B cell (primary cell): Measurements from ENCODE around the gene ITGB2. TPM values are rescaled to one million over a fixed set of nuclear protein-coding genes. Genes with fewer than 3 reads are reported as not detected.

ENCODE experiments used
- ATAC-seq: fragments of 200-7000 bp; cut with Tn5 transposase; one replicate; pipeline ENCODE4 v1.10.0; 2021; ENCODE audit warnings: low read depth, mild to moderate bottlenecking, moderate number of reproducible peaks, moderate library complexity
- CTCF ChIA-PET: fragments of 350-600 bp; sonication (Branson Sonifier 250); formaldehyde crosslinking; loops from one replicate; lab custom pipeline; 2021; ENCODE audit warnings: antibody characterized with exemption, inconsistent platforms; lab: Charles Lee
- POLR2A ChIA-PET: fragments of 350-600 bp; sonication (Branson Sonifier 250); formaldehyde crosslinking; loops from one replicate; lab custom pipeline; 2021; ENCODE audit warnings: antibody characterized with exemption; lab: Charles Lee
- DNase-seq: peaks from one replicate; pipeline ENCODE4 v3.0.0; 2013
- H2AFZ ChIP-seq: 2 replicates; pipeline ENCODE4 v1.6.1; 2012; ENCODE audit warnings: mild to moderate bottlenecking, low read depth, low read length; ENCODE audit not compliant: insufficient read depth, poor library complexity, severe bottlenecking
- H3K27ac ChIP-seq, 2 donors: 1 replicate in 1 of 2; 2 replicates in 1 of 2; pipeline ENCODE4 v1.5.1; 2012 to 2013; ENCODE audit warnings: low read length in 2 of 2, mild to moderate bottlenecking in 2 of 2, moderate library complexity in 1 of 2
- H3K27me3 ChIP-seq, 4 experiments: fragments of 200-600 bp in 1 of 4; sonication (generic) in 1 of 4; replicated peaks in 1 of 4; 1 replicate in 2 of 4; 2 replicates in 2 of 4; pipeline versions ENCODE4 v1.6.1 to v1.7.0; 2013 to 2016; ENCODE audit warnings: low read length in 3 of 4, mild to moderate bottlenecking in 2 of 4, mixed read lengths in 1 of 4, moderate library complexity in 1 of 4; ENCODE audit not compliant: insufficient read depth in 4 of 4, control insufficient read depth in 3 of 4; ENCODE audit errors: control extremely low read depth in 1 of 4
- H3K36me3 ChIP-seq, 2 experiments: replicated peaks in 1 of 2; 1 replicate in 1 of 2; 2 replicates in 1 of 2; pipeline versions ENCODE4 v1.6.1 to v1.7.1; 2013; ENCODE audit warnings: low read length in 1 of 2; ENCODE audit not compliant: insufficient read depth in 2 of 2, control insufficient read depth in 1 of 2; ENCODE audit errors: control extremely low read depth in 1 of 2, extremely low read depth in 1 of 2
- H3K4me1 ChIP-seq, 2 donors: fragments of 200-600 bp in 1 of 2; sonication (generic) in 1 of 2; 1 replicate in 1 of 2; 2 replicates in 1 of 2; pipeline versions ENCODE4 v1.5.1 to v1.6.1; 2013 to 2017; ENCODE audit warnings: low read length in 2 of 2; ENCODE audit not compliant: control insufficient read depth in 2 of 2, insufficient read depth in 2 of 2
- H3K4me2 ChIP-seq: replicated peaks from 2 replicates; pipeline ENCODE3; 2012; ENCODE audit warnings: mild to moderate bottlenecking, low read depth, low read length; ENCODE audit not compliant: poor library complexity, severe bottlenecking
- H3K4me3 ChIP-seq, 5 experiments: fragments of 200-600 bp in 1 of 5; sonication (generic) in 1 of 5; 1 replicate in 3 of 5; 2 replicates in 2 of 5; pipeline versions ENCODE4 v1.5.1 to v1.7.0; 2011 to 2016; ENCODE audit warnings: low read length in 4 of 5, mild to moderate bottlenecking in 4 of 5, low read depth in 2 of 5, control low read depth in 1 of 5, moderate library complexity in 1 of 5; ENCODE audit not compliant: insufficient read depth in 1 of 5; ENCODE audit errors: control extremely low read depth in 1 of 5, extremely low read depth in 1 of 5
- H3K79me2 ChIP-seq: fragments of 200-600 bp; sonication (generic); one replicate; pipeline ENCODE4 v1.6.0; 2016; ENCODE audit warnings: low read length; ENCODE audit not compliant: control insufficient read depth, insufficient read depth
- H3K9ac ChIP-seq: fragments of 200-600 bp; sonication (generic); 2 replicates; pipeline ENCODE4 v1.6.1; 2017; ENCODE audit warnings: mild to moderate bottlenecking, low read length, moderate library complexity
- H3K9me3 ChIP-seq, 3 donors: one replicate each; pipeline versions ENCODE4 v1.6.1 to v1.7.1; 2013; ENCODE audit warnings: low read length in 2 of 3; ENCODE audit not compliant: control insufficient read depth in 2 of 3, insufficient read depth in 1 of 3; ENCODE audit errors: control extremely low read depth in 1 of 3
- H4K20me1 ChIP-seq: 2 replicates; pipeline ENCODE4 v1.6.0; 2012; ENCODE audit warnings: mild to moderate bottlenecking, low read length; ENCODE audit not compliant: insufficient read depth, control insufficient read depth, poor library complexity, severe bottlenecking
- H3K27ac Mint-ChIP-seq: one replicate; pipeline ENCODE4 v1.8.0; 2021; ENCODE audit warnings: mixed read lengths
- H3K27me3 Mint-ChIP-seq: one replicate; pipeline ENCODE4 v1.8.0; 2021; ENCODE audit warnings: mixed read lengths
- H3K4me1 Mint-ChIP-seq: one replicate; pipeline ENCODE4 v1.8.0; 2021; ENCODE audit warnings: mixed read lengths
- H3K4me3 Mint-ChIP-seq: one replicate; pipeline ENCODE4 v1.8.0; 2021; ENCODE audit warnings: mixed read lengths
- H3K9me3 Mint-ChIP-seq: one replicate; pipeline ENCODE4 v1.8.0; 2022; ENCODE audit warnings: mixed read lengths; ENCODE audit not compliant: insufficient read depth
- CTCF ChIP-seq: fragments of 200-600 bp; IDR thresholded peaks from one replicate; pipeline ENCODE4 v1.8.0; 2022; ENCODE audit warnings: antibody characterized with exemption, mild to moderate bottlenecking
- EZH2 ChIP-seq: IDR thresholded peaks from 2 replicates; pipeline ENCODE4 v1.6.1; 2012; ENCODE audit warnings: borderline replicate concordance, low read depth, mild to moderate bottlenecking, moderate library complexity, low read length; ENCODE audit not compliant: insufficient read depth, poor library complexity, severe bottlenecking
- WGBS: methylation state at CpG from one replicate; pipeline ENCODE4 v1.1.5; 2013; ENCODE audit warnings: missing lambda C conversion rate; ENCODE audit not compliant: insufficient coverage; 5-methylcytosine and 5-hydroxymethylcytosine counted together
- intact Hi-C: fragments of 100-400 bp; cut with micrococcal nuclease; formaldehyde crosslinking; loops from one replicate; pipeline ENCODE4 v1.10.0; 2022
- polyA plus RNA-seq: library from polyadenylated mRNA; depleted of rRNA; stranded (reverse); fragments of >200 nt; gene quantifications from 2 replicates; pipeline ENCODE4 v1.2.3, GENCODE V29; 2012
- total RNA-seq, 2 donors: library from RNA; stranded (reverse); fragments of 120-200 nt in 1 of 2; gene quantifications; 1 replicate in 1 of 2; 2 replicates in 1 of 2; pipeline versions ENCODE4 v1.2.3 to v1.2.4, GENCODE V29; 2013 to 2022

The ITGB2 gene
- total and polyA plus RNA-seq, 2 donors (not counting 1 experiment from before 2014, with no cell fraction given), result 102 to 368 TPM

GRCh38 chr21:44842721-44843445 is 77.8 kb downstream of the ITGB2 start:
- no peak for ATAC-seq
- no peak overlapping the region for H3K9ac ChIP-seq
- ChIA-PET CTCF (no interaction called here), POLR2A (no interaction called here)
- Mint-ChIP-seq H3K27ac (no peak overlapping the region), H3K27me3 (peaks cover 34% of the 10 kb centered on the region), H3K4me3 (no peak overlapping the region), H3K9me3 (no peaks in the 10 kb centered on the region), H3K4me1 (peaks cover 18% of the 10 kb centered on the region)
- H3K36me3 ChIP-seq, result no peaks in the 10 kb centered on the region
- no peak overlapping the region for H3K27ac ChIP-seq
- no peaks in the 10 kb centered on the region for H3K9me3 ChIP-seq
- no peak overlapping the region for H3K4me2 ChIP-seq
- TF ChIP-seq CTCF, result no peak
- no peak for TF ChIP-seq EZH2
- no peak for DNase-seq
- H3K27me3 ChIP-seq, result peaks cover 0 to 24% (median 2%) of the 10 kb centered on the region in 4 experiments
- H3K4me3 ChIP-seq, result no peak overlapping the region
- no peak overlapping the region for H2AFZ ChIP-seq
- no peaks in the 10 kb centered on the region for H4K20me1 ChIP-seq
- no peaks in the 10 kb centered on the region for H3K79me2 ChIP-seq
- 92% methylated on average over 14 of the region's 23 CpGs for WGBS
- intact Hi-C loops, result no loop called here
- peaks cover 16 to 17% of the 10 kb centered on the region in 2 donors for H3K4me1 ChIP-seq

- no peak overlapping the region for H3K4me2 ChIP-seq
- POLR2A ChIA-PET, result no interaction called here
- no peaks in the 10 kb centered on the region for H3K79me2 ChIP-seq
- no peak overlapping the region for H3K4me3 ChIP-seq
- 81% methylated on average over 10 of the region's 10 CpGs for WGBS
- Mint-ChIP-seq H3K9me3 (no peaks in the 10 kb centered on the region), H3K4me1 (peaks cover 18% of the 10 kb centered on the region), H3K27ac (no peak overlapping the region), H3K4me3 (no peak overlapping the region), H3K27me3 (peaks cover 34% of the 10 kb centered on the region)
- no peak overlapping the region for H2AFZ ChIP-seq
- CTCF ChIA-PET, result no interaction called here
- ATAC-seq (no peak), DNase-seq (no peak)
- H3K27ac ChIP-seq, result no peak overlapping the region
- no peak for TF ChIP-seq CTCF
- H3K9ac ChIP-seq, result no peak overlapping the region
- no peaks in the 10 kb centered on the region for H4K20me1 ChIP-seq
- peaks cover 16 to 17% of the 10 kb centered on the region in 2 donors for H3K4me1 ChIP-seq
- no peaks in the 10 kb centered on the region for H3K9me3 ChIP-seq
- intact Hi-C loops, result no loop called here
- peaks cover 0 to 24% (median 2%) of the 10 kb centered on the region in 4 experiments for H3K27me3 ChIP-seq
- H3K36me3 ChIP-seq, result no peaks in the 10 kb centered on the region
Measured at GRCh38 chr21:44842087-44842486, 78.6 kb downstream of the ITGB2 start.
